HepG2 (cell line): Measurements from ENCODE around the gene PPDPF. TPM values are rescaled to one million over a fixed set of nuclear protein-coding genes. Genes with fewer than 3 reads are reported as not detected.
A peak's percentile ranks its signal among the peaks of the same experiment; 100 is the strongest.

Experiments used
- ARNT2 ChIP-seq: sonication (generic); formaldehyde crosslinking; IDR thresholded peaks from 2 replicates; pipeline ENCODE4 v1.8.0; 2022; ENCODE audit warnings: mild to moderate bottlenecking, low read depth, missing genetic modification reagents, moderate library complexity
- CHCHD3 ChIP-seq: sonication (generic); formaldehyde crosslinking; IDR thresholded peaks from 2 replicates; pipeline ENCODE4 v1.8.0; 2022; ENCODE audit warnings: mild to moderate bottlenecking, missing genetic modification reagents, moderate library complexity
- GABPB1 ChIP-seq: IDR thresholded peaks from 2 replicates; pipeline ENCODE4 v1.6.1; 2016; ENCODE audit warnings: mild to moderate bottlenecking, missing genetic modification reagents, moderate library complexity, missing compliant biosample characterization
- GTF3A ChIP-seq: sonication (generic); formaldehyde crosslinking; conservative IDR thresholded peaks from 2 replicates; pipeline ENCODE4 v1.4.0; 2020; ENCODE audit warnings: mild to moderate bottlenecking, missing genetic modification reagents
- KLF16 ChIP-seq, 2 experiments: sonication (generic) in 1 of 2; formaldehyde crosslinking in 1 of 2; IDR thresholded peaks; 2 replicates each; pipeline versions ENCODE4 v1.6.1 to v1.8.0; 2016 to 2023; ENCODE audit warnings: missing genetic modification reagents in 2 of 2, missing compliant biosample characterization in 1 of 2
- MTA1 ChIP-seq: sonication (generic); formaldehyde crosslinking; IDR thresholded peaks from 2 replicates; pipeline ENCODE4 v1.4.0; 2020; ENCODE audit warnings: missing genetic modification reagents, mild to moderate bottlenecking, borderline replicate concordance
- PHF8 ChIP-seq: sonication (generic); formaldehyde crosslinking; IDR thresholded peaks from 2 replicates; pipeline ENCODE4 v1.5.0; 2020; ENCODE audit warnings: missing genetic modification reagents
- RELA ChIP-seq: sonication (generic); formaldehyde crosslinking; IDR thresholded peaks from 2 replicates; pipeline ENCODE4 v1.4.0; 2020; ENCODE audit warnings: missing genetic modification reagents
- YEATS4 ChIP-seq: sonication (generic); formaldehyde crosslinking; IDR thresholded peaks from 2 replicates; pipeline ENCODE4 v1.4.0; 2020; ENCODE audit warnings: missing genetic modification reagents, borderline replicate concordance
- ZNF138 ChIP-seq: sonication (generic); formaldehyde crosslinking; IDR thresholded peaks from 2 replicates; pipeline ENCODE4 v1.5.0; 2020; ENCODE audit warnings: mild to moderate bottlenecking, low read depth, missing genetic modification reagents
- ZNF552 ChIP-seq: sonication (generic); formaldehyde crosslinking; IDR thresholded peaks from 2 replicates; pipeline ENCODE4 v1.9.0; 2022; ENCODE audit warnings: missing genetic modification reagents, mild to moderate bottlenecking, borderline replicate concordance
- ZNF598 ChIP-seq: sonication (generic); formaldehyde crosslinking; IDR thresholded peaks from 2 replicates; pipeline ENCODE4 v1.5.1; 2020; ENCODE audit warnings: mild to moderate bottlenecking, missing genetic modification reagents, borderline replicate concordance
- ZNF614 ChIP-seq: IDR thresholded peaks from 2 replicates; pipeline ENCODE4 v1.6.1; 2018; ENCODE audit warnings: missing biosample characterization, missing genetic modification reagents, inconsistent platforms, borderline replicate concordance
- polyA plus RNA-seq, 8 experiments: library from polyadenylated mRNA; depleted of rRNA in 3 of 8; stranded (reverse) in 7 of 8; unstranded in 1 of 8; fragments of >200 nt; fragmentation: Illumina TruSeq in 4 of 8; extraction: Trizol in 4 of 8; gene quantifications; 2 replicates each; pipeline versions ENCODE4 v1.2.1 to v1.2.3, GENCODE V29; 2011 to 2016; ENCODE audit warnings: low read depth in 4 of 8, missing spikeins in 1 of 8, mixed read lengths in 1 of 8; ENCODE audit not compliant: insufficient read depth in 1 of 8
- total RNA-seq, 5 experiments: library from RNA; depleted of rRNA; stranded (reverse); fragments of >200 nt; fragmentation: Illumina TruSeq; extraction: Trizol; gene quantifications; 2 replicates each; pipeline ENCODE4 v1.2.3, GENCODE V29; 2016; ENCODE audit warnings: low read depth in 1 of 5
- TF ChIP-seq, protein P1 (sequence below): sonication (generic); formaldehyde crosslinking; IDR thresholded peaks from 2 replicates; pipeline ENCODE4 v1.4.0; 2020; ENCODE audit warnings: missing genetic modification reagents
- TF ChIP-seq, protein P2 (sequence below): sonication (generic); formaldehyde crosslinking; IDR thresholded peaks from 2 replicates; pipeline ENCODE4 v1.4.0; 2020; ENCODE audit warnings: missing genetic modification reagents
- TF ChIP-seq, protein P3 (sequence below): sonication (generic); formaldehyde crosslinking; IDR thresholded peaks from 2 replicates; pipeline ENCODE4 v1.8.1; 2023; ENCODE audit warnings: missing genetic modification reagents, mild to moderate bottlenecking, borderline replicate concordance
- TF ChIP-seq, protein P4 (sequence below): sonication (generic); formaldehyde crosslinking; IDR thresholded peaks from 2 replicates; pipeline ENCODE4 v1.8.0; 2022; ENCODE audit warnings: mild to moderate bottlenecking, missing genetic modification reagents; ENCODE audit not compliant: insufficient replicate concordance

PPDPF gene
- total and polyA plus RNA-seq, 2 of the 13 experiments (the other 11 are each of a cell fraction or from before 2014, with no cell fraction given) = 1.8 to 7.0 TPM

DNA sequence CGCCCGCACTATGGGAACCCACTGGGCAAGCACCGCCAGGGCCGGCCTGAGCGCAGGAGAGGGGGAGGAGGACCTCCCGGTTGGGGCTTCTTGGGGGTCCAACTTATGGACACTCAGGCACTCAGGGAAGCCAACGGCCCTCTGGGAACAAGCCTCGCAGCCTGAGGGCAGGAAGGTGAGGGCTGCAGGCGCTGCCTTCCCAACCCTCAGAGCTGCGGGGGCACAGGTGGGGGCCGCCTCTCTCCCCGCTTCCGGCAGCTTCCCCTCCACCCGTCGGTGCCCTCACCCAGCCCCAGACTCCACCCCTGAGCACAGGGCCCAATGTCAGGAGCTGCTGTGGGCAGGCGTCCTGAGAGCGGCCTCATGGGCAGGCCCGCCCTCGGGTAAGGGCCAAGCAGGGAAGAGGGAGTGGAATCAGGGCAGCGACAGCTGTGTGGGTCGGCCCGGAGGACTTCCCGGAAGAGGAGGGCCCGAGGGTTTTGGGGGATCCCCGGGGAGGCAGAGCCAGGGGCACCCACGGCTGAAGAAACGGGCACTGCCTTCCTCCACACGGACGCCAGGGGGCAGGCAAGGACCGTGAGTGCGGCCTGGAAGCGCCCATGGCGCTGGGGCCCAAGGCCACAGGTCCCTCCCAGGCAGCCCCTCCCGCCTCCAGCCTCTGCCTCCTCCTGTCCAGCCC is 17.1 kb downstream of the PPDPF start (continued):
- TF ChIP-seq CHCHD3 (CRISPR knock-in tag) (peak; percentile 89; the same call in 1 of the 2 replicates), ZNF138 (CRISPR knock-in tag) (peak; percentile 78; the same call in 1 of the 2 replicates), ZNF614 (CRISPR knock-in tag) (0 out of 2 replicates have a peak, but pooled peaks have one; percentile 71), ZNF552 (CRISPR knock-in tag) (peak; percentile 56; the same call in 1 of the 2 replicates), PHF8 (CRISPR knock-in tag) (peak; percentile 67), RELA (CRISPR knock-in tag) (peak; percentile 98; the same call in 1 of the 2 replicates), GTF3A (CRISPR knock-in tag) (peak; percentile 80; the same call in 1 of the 2 replicates), YEATS4 (peak; percentile 89), GABPB1 (CRISPR knock-in tag) (peak; percentile 86), KLF16 (CRISPR knock-in tag; IDR thresholded peaks at IDR 0.05) (peak in 1 of 2 experiments; percentile 98; a peak in 2 of 4 replicates), ARNT2 (CRISPR knock-in tag) (peak; percentile 91), MTA1 (CRISPR knock-in tag) (peak; percentile 95; the same call in 1 of the 2 replicates), ZNF598 (CRISPR knock-in tag) (peak; percentile 87; the same call in 1 of the 2 replicates)
- TF ChIP-seq, protein P1, sequence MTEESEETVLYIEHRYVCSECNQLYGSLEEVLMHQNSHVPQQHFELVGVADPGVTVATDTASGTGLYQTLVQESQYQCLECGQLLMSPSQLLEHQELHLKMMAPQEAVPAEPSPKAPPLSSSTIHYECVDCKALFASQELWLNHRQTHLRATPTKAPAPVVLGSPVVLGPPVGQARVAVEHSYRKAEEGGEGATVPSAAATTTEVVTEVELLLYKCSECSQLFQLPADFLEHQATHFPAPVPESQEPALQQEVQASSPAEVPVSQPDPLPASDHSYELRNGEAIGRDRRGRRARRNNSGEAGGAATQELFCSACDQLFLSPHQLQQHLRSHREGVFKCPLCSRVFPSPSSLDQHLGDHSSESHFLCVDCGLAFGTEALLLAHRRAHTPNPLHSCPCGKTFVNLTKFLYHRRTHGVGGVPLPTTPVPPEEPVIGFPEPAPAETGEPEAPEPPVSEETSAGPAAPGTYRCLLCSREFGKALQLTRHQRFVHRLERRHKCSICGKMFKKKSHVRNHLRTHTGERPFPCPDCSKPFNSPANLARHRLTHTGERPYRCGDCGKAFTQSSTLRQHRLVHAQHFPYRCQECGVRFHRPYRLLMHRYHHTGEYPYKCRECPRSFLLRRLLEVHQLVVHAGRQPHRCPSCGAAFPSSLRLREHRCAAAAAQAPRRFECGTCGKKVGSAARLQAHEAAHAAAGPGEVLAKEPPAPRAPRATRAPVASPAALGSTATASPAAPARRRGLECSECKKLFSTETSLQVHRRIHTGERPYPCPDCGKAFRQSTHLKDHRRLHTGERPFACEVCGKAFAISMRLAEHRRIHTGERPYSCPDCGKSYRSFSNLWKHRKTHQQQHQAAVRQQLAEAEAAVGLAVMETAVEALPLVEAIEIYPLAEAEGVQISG (CRISPR knock-in tag) = peak; percentile 89
- TF ChIP-seq, protein P2, sequence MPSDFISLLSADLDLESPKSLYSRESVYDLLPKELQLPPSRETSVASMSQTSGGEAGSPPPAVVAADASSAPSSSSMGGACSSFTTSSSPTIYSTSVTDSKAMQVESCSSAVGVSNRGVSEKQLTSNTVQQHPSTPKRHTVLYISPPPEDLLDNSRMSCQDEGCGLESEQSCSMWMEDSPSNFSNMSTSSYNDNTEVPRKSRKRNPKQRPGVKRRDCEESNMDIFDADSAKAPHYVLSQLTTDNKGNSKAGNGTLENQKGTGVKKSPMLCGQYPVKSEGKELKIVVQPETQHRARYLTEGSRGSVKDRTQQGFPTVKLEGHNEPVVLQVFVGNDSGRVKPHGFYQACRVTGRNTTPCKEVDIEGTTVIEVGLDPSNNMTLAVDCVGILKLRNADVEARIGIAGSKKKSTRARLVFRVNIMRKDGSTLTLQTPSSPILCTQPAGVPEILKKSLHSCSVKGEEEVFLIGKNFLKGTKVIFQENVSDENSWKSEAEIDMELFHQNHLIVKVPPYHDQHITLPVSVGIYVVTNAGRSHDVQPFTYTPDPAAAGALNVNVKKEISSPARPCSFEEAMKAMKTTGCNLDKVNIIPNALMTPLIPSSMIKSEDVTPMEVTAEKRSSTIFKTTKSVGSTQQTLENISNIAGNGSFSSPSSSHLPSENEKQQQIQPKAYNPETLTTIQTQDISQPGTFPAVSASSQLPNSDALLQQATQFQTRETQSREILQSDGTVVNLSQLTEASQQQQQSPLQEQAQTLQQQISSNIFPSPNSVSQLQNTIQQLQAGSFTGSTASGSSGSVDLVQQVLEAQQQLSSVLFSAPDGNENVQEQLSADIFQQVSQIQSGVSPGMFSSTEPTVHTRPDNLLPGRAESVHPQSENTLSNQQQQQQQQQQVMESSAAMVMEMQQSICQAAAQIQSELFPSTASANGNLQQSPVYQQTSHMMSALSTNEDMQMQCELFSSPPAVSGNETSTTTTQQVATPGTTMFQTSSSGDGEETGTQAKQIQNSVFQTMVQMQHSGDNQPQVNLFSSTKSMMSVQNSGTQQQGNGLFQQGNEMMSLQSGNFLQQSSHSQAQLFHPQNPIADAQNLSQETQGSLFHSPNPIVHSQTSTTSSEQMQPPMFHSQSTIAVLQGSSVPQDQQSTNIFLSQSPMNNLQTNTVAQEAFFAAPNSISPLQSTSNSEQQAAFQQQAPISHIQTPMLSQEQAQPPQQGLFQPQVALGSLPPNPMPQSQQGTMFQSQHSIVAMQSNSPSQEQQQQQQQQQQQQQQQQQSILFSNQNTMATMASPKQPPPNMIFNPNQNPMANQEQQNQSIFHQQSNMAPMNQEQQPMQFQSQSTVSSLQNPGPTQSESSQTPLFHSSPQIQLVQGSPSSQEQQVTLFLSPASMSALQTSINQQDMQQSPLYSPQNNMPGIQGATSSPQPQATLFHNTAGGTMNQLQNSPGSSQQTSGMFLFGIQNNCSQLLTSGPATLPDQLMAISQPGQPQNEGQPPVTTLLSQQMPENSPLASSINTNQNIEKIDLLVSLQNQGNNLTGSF = peak; percentile 87; the same call in 1 of the 2 replicates
- TF ChIP-seq, protein P3, sequence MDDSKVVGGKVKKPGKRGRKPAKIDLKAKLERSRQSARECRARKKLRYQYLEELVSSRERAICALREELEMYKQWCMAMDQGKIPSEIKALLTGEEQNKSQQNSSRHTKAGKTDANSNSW (CRISPR knock-in tag) = peak; percentile 56; the same call in 1 of the 2 replicates
- TF ChIP-seq, protein P4, sequence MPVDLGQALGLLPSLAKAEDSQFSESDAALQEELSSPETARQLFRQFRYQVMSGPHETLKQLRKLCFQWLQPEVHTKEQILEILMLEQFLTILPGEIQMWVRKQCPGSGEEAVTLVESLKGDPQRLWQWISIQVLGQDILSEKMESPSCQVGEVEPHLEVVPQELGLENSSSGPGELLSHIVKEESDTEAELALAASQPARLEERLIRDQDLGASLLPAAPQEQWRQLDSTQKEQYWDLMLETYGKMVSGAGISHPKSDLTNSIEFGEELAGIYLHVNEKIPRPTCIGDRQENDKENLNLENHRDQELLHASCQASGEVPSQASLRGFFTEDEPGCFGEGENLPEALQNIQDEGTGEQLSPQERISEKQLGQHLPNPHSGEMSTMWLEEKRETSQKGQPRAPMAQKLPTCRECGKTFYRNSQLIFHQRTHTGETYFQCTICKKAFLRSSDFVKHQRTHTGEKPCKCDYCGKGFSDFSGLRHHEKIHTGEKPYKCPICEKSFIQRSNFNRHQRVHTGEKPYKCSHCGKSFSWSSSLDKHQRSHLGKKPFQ (CRISPR knock-in tag) = no peak
